Suprapubic skin (tissue), 3 donors: Measurements from ENCODE around the gene MRAP2.

Experiments
- POLR2AphosphoS5 ChIP-seq, 3 donors: sonication (generic); formaldehyde crosslinking; IDR thresholded peaks; one replicate each; pipeline ENCODE4 v1.6.1; 2017; ENCODE audit warnings: antibody characterized with exemption in 3 of 3
- TF ChIP-seq, protein P1 (sequence below), 2 donors: fragments of 200-600 bp in 1 of 2; fragments of 450-650 bp in 1 of 2; sonication (generic) in 1 of 2; IDR thresholded peaks; one replicate each; pipeline ENCODE4 v1.5.1; 2016 to 2019; ENCODE audit warnings: antibody characterized with exemption in 2 of 2, mild to moderate bottlenecking in 1 of 2, moderate library complexity in 1 of 2

DNA sequence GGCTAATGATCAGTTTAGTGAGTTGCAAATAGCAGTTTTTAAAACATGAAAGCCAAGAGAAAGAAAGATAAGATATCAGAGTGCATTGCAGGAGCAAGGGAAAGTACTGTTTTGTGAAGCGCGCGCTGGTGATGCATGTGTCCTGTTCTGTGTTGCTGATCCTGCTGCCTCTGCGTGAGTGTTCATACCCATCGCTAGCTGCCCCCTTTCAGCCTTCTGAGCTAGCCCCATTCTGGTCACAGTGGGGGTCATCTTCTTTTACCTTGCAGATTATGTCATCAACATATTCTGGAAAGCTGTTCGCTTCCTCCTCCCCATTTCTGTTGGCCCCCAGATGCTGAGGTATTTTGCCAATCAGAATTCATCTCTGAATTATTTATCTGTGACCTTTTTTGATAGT, 1.9 kb downstream of the MRAP2 start:
- TF ChIP-seq, protein P1, sequence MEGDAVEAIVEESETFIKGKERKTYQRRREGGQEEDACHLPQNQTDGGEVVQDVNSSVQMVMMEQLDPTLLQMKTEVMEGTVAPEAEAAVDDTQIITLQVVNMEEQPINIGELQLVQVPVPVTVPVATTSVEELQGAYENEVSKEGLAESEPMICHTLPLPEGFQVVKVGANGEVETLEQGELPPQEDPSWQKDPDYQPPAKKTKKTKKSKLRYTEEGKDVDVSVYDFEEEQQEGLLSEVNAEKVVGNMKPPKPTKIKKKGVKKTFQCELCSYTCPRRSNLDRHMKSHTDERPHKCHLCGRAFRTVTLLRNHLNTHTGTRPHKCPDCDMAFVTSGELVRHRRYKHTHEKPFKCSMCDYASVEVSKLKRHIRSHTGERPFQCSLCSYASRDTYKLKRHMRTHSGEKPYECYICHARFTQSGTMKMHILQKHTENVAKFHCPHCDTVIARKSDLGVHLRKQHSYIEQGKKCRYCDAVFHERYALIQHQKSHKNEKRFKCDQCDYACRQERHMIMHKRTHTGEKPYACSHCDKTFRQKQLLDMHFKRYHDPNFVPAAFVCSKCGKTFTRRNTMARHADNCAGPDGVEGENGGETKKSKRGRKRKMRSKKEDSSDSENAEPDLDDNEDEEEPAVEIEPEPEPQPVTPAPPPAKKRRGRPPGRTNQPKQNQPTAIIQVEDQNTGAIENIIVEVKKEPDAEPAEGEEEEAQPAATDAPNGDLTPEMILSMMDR (IDR thresholded peaks at IDR 0.05) = no peak
- TF ChIP-seq POLR2AphosphoS5 (IDR thresholded peaks at IDR 0.05) = no peak
